MM.1S (cell line): ENCODE data around the gene KDM4B.

Experiments
- DNase-seq: peaks from one replicate; pipeline ENCODE4 v3.0.0-alpha.2; 2015
- H2AFZ ChIP-seq: fragments of 300-600 bp; sonication (generic); 2 replicates; pipeline ENCODE4 v1.6.0; 2016; ENCODE audit warnings: antibody characterized with exemption, low read length
- H3F3A ChIP-seq: fragments of 300-600 bp; sonication (generic); 2 replicates; pipeline ENCODE4 v1.6.1; 2016; ENCODE audit warnings: mild to moderate bottlenecking, antibody characterized with exemption, low read length, moderate library complexity, mixed read lengths; ENCODE audit not compliant: insufficient read depth
- H3K27ac ChIP-seq: fragments of 300-600 bp; sonication (generic); 2 replicates; pipeline ENCODE4 v1.5.1; 2016; ENCODE audit warnings: mild to moderate bottlenecking, low read length
- H3K27me3 ChIP-seq: fragments of 300-600 bp; sonication (generic); replicated peaks from 2 replicates; pipeline ENCODE4 v1.6.0; 2016; ENCODE audit warnings: low read length; ENCODE audit not compliant: insufficient read depth
- H3K36me3 ChIP-seq: fragments of 300-600 bp; sonication (generic); replicated peaks from 2 replicates; pipeline ENCODE4 v1.6.1; 2016; ENCODE audit warnings: mild to moderate bottlenecking, low read length, mixed read lengths; ENCODE audit not compliant: insufficient read depth
- H3K4me1 ChIP-seq: fragments of 300-600 bp; sonication (generic); 2 replicates; pipeline ENCODE4 v1.6.1; 2016; ENCODE audit warnings: low read length, mixed read lengths
- H3K4me2 ChIP-seq: fragments of 300-600 bp; sonication (generic); 2 replicates; pipeline ENCODE4 v1.6.0; 2016; ENCODE audit warnings: low read depth, low read length
- H3K4me3 ChIP-seq: fragments of 300-600 bp; sonication (generic); 2 replicates; pipeline ENCODE4 v1.5.1; 2016; ENCODE audit warnings: low read length, mixed read lengths
- H3K79me2 ChIP-seq: fragments of 300-600 bp; sonication (generic); 2 replicates; pipeline ENCODE4 v1.6.1; 2016; ENCODE audit warnings: mixed run types, low read length, mixed read lengths
- H3K9ac ChIP-seq: fragments of 300-600 bp; sonication (generic); 2 replicates; pipeline ENCODE4 v1.6.1; 2016; ENCODE audit warnings: low read length, mixed read lengths
- H3K9me2 ChIP-seq: fragments of 300-600 bp; sonication (generic); replicated peaks from 2 replicates; pipeline ENCODE4 v1.6.1; 2016; ENCODE audit warnings: mild to moderate bottlenecking, low read length, mixed read lengths; ENCODE audit not compliant: insufficient read depth
- H3K9me3 ChIP-seq: fragments of 300-600 bp; sonication (generic); replicated peaks from 2 replicates; pipeline ENCODE4 v1.6.1; 2016; ENCODE audit warnings: mild to moderate bottlenecking, low read length, mixed read lengths; ENCODE audit not compliant: insufficient read depth
- H4K20me1 ChIP-seq: fragments of 300-600 bp; sonication (generic); 2 replicates; pipeline ENCODE4 v1.6.1; 2016; ENCODE audit warnings: mild to moderate bottlenecking, low read length, moderate library complexity, mixed read lengths; ENCODE audit not compliant: insufficient read depth
- CTCF ChIP-seq: fragments of 300-600 bp; sonication (generic); IDR thresholded peaks from 2 replicates; pipeline ENCODE4 v1.5.1; 2016; ENCODE audit warnings: antibody characterized with exemption, low read length, mixed read lengths
- EZH2 ChIP-seq: fragments of 300-600 bp; sonication (generic); optimal IDR thresholded peaks from 2 replicates; pipeline ENCODE3; 2017; ENCODE audit warnings: low read depth, mild to moderate bottlenecking, antibody characterized with exemption, low read length, mixed read lengths
- EZH2phosphoT487 ChIP-seq: fragments of 300-600 bp; sonication (generic); IDR thresholded peaks from 2 replicates; pipeline ENCODE4 v1.6.1; 2018; ENCODE audit warnings: antibody characterized with exemption, low read length

The KDM4B gene

GRCh38 chr19:5041913-5042187 lies 72.9 kb downstream of the KDM4B start:
- Histone ChIP-seq H4K20me1 (no peaks in the 10 kb centered on the region), H3K9ac (no peak overlapping the region), H3K4me1 (no peaks in the 10 kb centered on the region), H3F3A (no peaks in the 10 kb centered on the region), H3K27ac (no peak overlapping the region), H3K9me2 (no peaks in the 10 kb centered on the region), H3K9me3 (no peaks in the 10 kb centered on the region), H3K27me3 (no peaks in the 10 kb centered on the region), H3K4me3 (no peak overlapping the region), H3K36me3 (no peaks in the 10 kb centered on the region; the same call in 1 of the 2 replicates), H3K4me2 (no peak overlapping the region), H2AFZ (no peak overlapping the region), H3K79me2 (peaks cover 21% of the 10 kb centered on the region)
- TF ChIP-seq CTCF (no peak), EZH2phosphoT487 (no peak), EZH2 (no peak)
- DNase-seq, result no peak

- no peak for TF ChIP-seq CTCF
- no peak for TF ChIP-seq EZH2
- no peak for TF ChIP-seq EZH2phosphoT487
- H3K9me3 ChIP-seq, result no peaks in the 10 kb centered on the region
- H3K79me2 ChIP-seq, result peaks cover 20% of the 10 kb centered on the region
- no peaks in the 10 kb centered on the region for H3K9me2 ChIP-seq
- H3K27ac ChIP-seq, result no peak overlapping the region
- DNase-seq, result no peak
- no peak overlapping the region for H3K4me2 ChIP-seq
- no peak overlapping the region for H3K4me3 ChIP-seq
- H3K9ac ChIP-seq, result no peak overlapping the region
- H3K36me3 ChIP-seq, result peaks cover 3% of the 10 kb centered on the region; the same call in 1 of the 2 replicates
- no peaks in the 10 kb centered on the region for H4K20me1 ChIP-seq
- no peaks in the 10 kb centered on the region for H3K27me3 ChIP-seq
- no peaks in the 10 kb centered on the region for H3F3A ChIP-seq
- no peaks in the 10 kb centered on the region for H3K4me1 ChIP-seq
- no peak overlapping the region for H2AFZ ChIP-seq
Measured at GRCh38 chr19:5042556-5042955, 73.6 kb downstream of the KDM4B start.

- no peak overlapping the region for H2AFZ ChIP-seq
- DNase-seq, result no peak
- H3K9ac ChIP-seq, result no peak overlapping the region
- no peaks in the 10 kb centered on the region for H3K9me3 ChIP-seq
- H3K27ac ChIP-seq, result no peak overlapping the region
- H3K27me3 ChIP-seq, result no peaks in the 10 kb centered on the region
- no peak overlapping the region for H3K4me3 ChIP-seq
- no peak overlapping the region for H3K4me2 ChIP-seq
- H3K79me2 ChIP-seq, result peaks cover 16% of the 10 kb centered on the region
- TF ChIP-seq CTCF, result no peak
- no peak for TF ChIP-seq EZH2
- TF ChIP-seq EZH2phosphoT487, result no peak
- H3K9me2 ChIP-seq, result no peaks in the 10 kb centered on the region
- H3F3A ChIP-seq, result no peaks in the 10 kb centered on the region
- peaks cover 3% of the 10 kb centered on the region; the same call in 1 of the 2 replicates for H3K36me3 ChIP-seq
- no peaks in the 10 kb centered on the region for H4K20me1 ChIP-seq
- H3K4me1 ChIP-seq, result no peaks in the 10 kb centered on the region
Measured at GRCh38 chr19:5045029-5045428, 76.1 kb downstream of the KDM4B start.

GRCh38 chr19:5045956-5046338 lies 77.0 kb downstream of the KDM4B start:
- Histone ChIP-seq H2AFZ (no peak overlapping the region), H3K4me3 (no peak overlapping the region), H3K27me3 (no peaks in the 10 kb centered on the region), H3K9ac (no peak overlapping the region), H4K20me1 (no peaks in the 10 kb centered on the region), H3K36me3 (peaks cover 3% of the 10 kb centered on the region; the same call in 1 of the 2 replicates), H3K27ac (no peak overlapping the region), H3K9me2 (no peaks in the 10 kb centered on the region), H3F3A (no peaks in the 10 kb centered on the region), H3K79me2 (peaks cover 16% of the 10 kb centered on the region), H3K4me1 (no peaks in the 10 kb centered on the region), H3K9me3 (no peaks in the 10 kb centered on the region), H3K4me2 (no peak overlapping the region)
- no peak for TF ChIP-seq EZH2
- TF ChIP-seq CTCF, result no peak
- TF ChIP-seq EZH2phosphoT487, result no peak
- DNase-seq, result no peak
